ENCODE measurements around the gene DUOX2. TPM values are rescaled to one million over a fixed set of nuclear protein-coding genes. Genes with fewer than 3 reads are reported as not detected.

DUOX2 gene
- total and polyA plus RNA-seq, 2 donors (not counting 1 experiment from before 2014, with no cell fraction given), result 0.32 TPM; not detected in 1

DNA sequence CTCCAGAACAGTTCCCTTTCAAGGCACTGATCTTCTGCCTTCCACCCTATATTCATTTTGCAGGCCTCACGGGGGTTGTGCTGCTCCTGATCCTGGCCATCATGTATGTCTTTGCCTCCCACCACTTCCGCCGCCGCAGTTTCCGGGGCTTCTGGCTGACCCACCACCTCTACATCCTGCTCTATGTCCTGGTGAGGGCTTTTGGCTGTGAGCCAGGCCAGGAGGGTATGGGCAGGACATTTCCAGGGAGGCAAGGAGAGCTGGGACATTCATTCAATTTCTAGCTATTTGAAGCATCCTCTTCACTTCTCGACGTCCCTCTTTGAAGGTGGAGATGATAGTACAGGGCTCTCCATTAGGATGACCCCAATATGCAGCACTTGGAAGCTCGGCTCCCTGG is 41.8 kb upstream of the DUOX2 start:
- ATAC-seq (ENCODE audit: low read depth) (no peak), DNase-seq (no peak)
- Mint-ChIP-seq H3K27ac (no peak overlapping the region), H3K4me1 (no peaks in the 10 kb centered on the region), H3K27me3 (no peaks in the 10 kb centered on the region), H3K4me3 (no peak overlapping the region), H3K9me3 (ENCODE audit: insufficient read depth) (no peaks in the 10 kb centered on the region)
- intact Hi-C loops (cut with micrococcal nuclease), result no loop called here
- Histone ChIP-seq H3K4me1 (ENCODE audit: control insufficient read depth in 2 of 2, insufficient read depth in 2 of 2, low read length in 2 of 2) (no peaks in the 10 kb centered on the region), H3K36me3 (replicated peaks in 1 of 2; ENCODE audit: control extremely low read depth in 1 of 2, control insufficient read depth in 1 of 2, extremely low read depth in 1 of 2, insufficient read depth in 2 of 2, low read length in 1 of 2) (no peaks in the 10 kb centered on the region), H3K27me3 (replicated peaks in 1 of 4; ENCODE audit: control extremely low read depth in 1 of 4, control insufficient read depth in 3 of 4, insufficient read depth in 4 of 4, low read length in 3 of 4) (no peaks in the 10 kb centered on the region), H3K9ac (ENCODE audit: low read length) (no peak overlapping the region), H3K27ac (ENCODE audit: low read length in 2 of 2) (no peak overlapping the region), H3K4me2 (replicated peaks; ENCODE audit: low read depth, low read length, poor library complexity, severe bottlenecking) (no peak overlapping the region), H4K20me1 (ENCODE audit: control insufficient read depth, insufficient read depth, low read length, poor library complexity, severe bottlenecking) (no peaks in the 10 kb centered on the region), H3K9me3 (ENCODE audit: control extremely low read depth in 1 of 3, control insufficient read depth in 2 of 3, insufficient read depth in 1 of 3, low read length in 2 of 3) (no peaks in the 10 kb centered on the region), H3K79me2 (ENCODE audit: control insufficient read depth, insufficient read depth, low read length) (peaks cover 6% of the 10 kb centered on the region), H2AFZ (ENCODE audit: insufficient read depth, low read depth, low read length, poor library complexity, severe bottlenecking) (no peak overlapping the region), H3K4me3 (ENCODE audit: control extremely low read depth in 1 of 5, extremely low read depth in 1 of 5, insufficient read depth in 1 of 5, low read depth in 2 of 5, low read length in 4 of 5) (no peak overlapping the region)
- TF ChIP-seq, protein P1, sequence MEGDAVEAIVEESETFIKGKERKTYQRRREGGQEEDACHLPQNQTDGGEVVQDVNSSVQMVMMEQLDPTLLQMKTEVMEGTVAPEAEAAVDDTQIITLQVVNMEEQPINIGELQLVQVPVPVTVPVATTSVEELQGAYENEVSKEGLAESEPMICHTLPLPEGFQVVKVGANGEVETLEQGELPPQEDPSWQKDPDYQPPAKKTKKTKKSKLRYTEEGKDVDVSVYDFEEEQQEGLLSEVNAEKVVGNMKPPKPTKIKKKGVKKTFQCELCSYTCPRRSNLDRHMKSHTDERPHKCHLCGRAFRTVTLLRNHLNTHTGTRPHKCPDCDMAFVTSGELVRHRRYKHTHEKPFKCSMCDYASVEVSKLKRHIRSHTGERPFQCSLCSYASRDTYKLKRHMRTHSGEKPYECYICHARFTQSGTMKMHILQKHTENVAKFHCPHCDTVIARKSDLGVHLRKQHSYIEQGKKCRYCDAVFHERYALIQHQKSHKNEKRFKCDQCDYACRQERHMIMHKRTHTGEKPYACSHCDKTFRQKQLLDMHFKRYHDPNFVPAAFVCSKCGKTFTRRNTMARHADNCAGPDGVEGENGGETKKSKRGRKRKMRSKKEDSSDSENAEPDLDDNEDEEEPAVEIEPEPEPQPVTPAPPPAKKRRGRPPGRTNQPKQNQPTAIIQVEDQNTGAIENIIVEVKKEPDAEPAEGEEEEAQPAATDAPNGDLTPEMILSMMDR (IDR thresholded peaks at IDR 0.05), result no peak
- TF ChIP-seq EZH2 (IDR thresholded peaks at IDR 0.05; ENCODE audit: borderline replicate concordance, insufficient read depth, low read depth, low read length, poor library complexity, severe bottlenecking), result no peak
- WGBS (ENCODE audit: insufficient coverage), result 94% methylated on average over 2 of the region's 8 CpGs
- ChIA-PET CTCF (interaction anchor here (0.9 kb wide), 1 partner anchor 38 kb away, joined by 3 read pairs; no protein-coding TSS in a partner anchor), POLR2A (no interaction called here)

DNA sequence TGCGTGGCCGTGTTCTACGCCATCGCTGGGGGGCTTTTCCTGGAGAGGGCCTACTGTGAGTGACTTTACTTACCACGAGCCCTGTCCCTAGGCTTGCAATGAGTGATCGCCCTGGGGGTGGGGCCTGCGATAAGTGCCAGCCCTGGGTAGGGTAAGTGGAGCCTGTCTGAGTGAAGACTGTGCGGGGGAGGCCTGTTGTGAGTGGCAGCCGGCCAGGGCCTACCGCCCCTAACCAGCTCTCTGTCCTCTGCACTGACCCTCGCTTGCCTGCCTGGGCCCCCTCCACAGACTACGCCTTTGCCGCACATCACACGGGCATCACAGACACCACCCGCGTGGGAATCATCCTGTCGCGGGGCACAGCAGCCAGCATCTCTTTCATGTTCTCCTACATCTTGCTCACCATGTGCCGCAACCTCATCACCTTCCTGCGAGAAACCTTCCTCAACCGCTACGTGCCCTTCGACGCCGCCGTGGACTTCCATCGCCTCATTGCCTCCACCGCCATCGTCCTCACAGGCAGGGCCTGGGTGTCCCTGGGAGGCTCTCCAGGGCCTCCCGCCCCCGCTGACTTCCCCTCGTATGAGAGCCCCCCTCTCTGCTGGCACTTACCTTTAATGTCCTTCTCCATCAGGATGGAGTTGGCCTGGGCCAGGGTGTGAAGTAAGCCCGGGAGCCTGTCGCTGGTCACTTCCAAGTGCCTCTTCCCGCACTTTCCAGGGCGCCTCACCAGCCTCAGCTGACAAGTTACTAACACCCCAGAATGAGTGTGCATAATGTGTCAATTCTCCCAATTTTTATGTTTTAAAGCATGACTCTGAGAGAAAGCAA is 38.2 kb upstream of the DUOX2 start:
- POLR2A ChIA-PET, result interaction anchor here (0.7 kb wide), 1 partner anchor 15 kb away, joined by 11 read pairs; no protein-coding TSS in a partner anchor

More for the DNA sequence above, 38.2 kb upstream of the DUOX2 start:
- WGBS (ENCODE audit: insufficient coverage), result over 99% methylated on average over 31 of the region's 36 CpGs
- TF ChIP-seq, protein P1 (IDR thresholded peaks at IDR 0.05), result no peak
- TF ChIP-seq EZH2 (IDR thresholded peaks at IDR 0.05; ENCODE audit: borderline replicate concordance, insufficient read depth, low read depth, low read length, poor library complexity, severe bottlenecking), result no peak
- CTCF ChIA-PET, result no interaction called here
- DNase-seq (no peak), ATAC-seq (ENCODE audit: low read depth) (no peak)
- no peak overlapping the region for H3K27ac ChIP-seq (ENCODE audit: low read length in 2 of 2)
- H3K4me1 ChIP-seq (ENCODE audit: control insufficient read depth in 2 of 2, insufficient read depth in 2 of 2, low read length in 2 of 2), result no peaks in the 10 kb centered on the region
- Mint-ChIP-seq H3K9me3 (ENCODE audit: insufficient read depth) (no peaks in the 10 kb centered on the region), H3K27me3 (no peaks in the 10 kb centered on the region), H3K4me1 (no peaks in the 10 kb centered on the region), H3K27ac (no peak overlapping the region), H3K4me3 (no peak overlapping the region)
- no peak overlapping the region for H3K4me3 ChIP-seq (ENCODE audit: control extremely low read depth in 1 of 5, extremely low read depth in 1 of 5, insufficient read depth in 1 of 5, low read depth in 2 of 5, low read length in 4 of 5)
- no peak overlapping the region for H3K9ac ChIP-seq (ENCODE audit: low read length)
- H3K27me3 ChIP-seq (replicated peaks in 1 of 4; ENCODE audit: control extremely low read depth in 1 of 4, control insufficient read depth in 3 of 4, insufficient read depth in 4 of 4, low read length in 3 of 4), result no peaks in the 10 kb centered on the region
- H3K36me3 ChIP-seq (replicated peaks in 1 of 2; ENCODE audit: control extremely low read depth in 1 of 2, control insufficient read depth in 1 of 2, extremely low read depth in 1 of 2, insufficient read depth in 2 of 2, low read length in 1 of 2), result no peaks in the 10 kb centered on the region
- H3K4me2 ChIP-seq (replicated peaks; ENCODE audit: low read depth, low read length, poor library complexity, severe bottlenecking), result no peak overlapping the region
- no peaks in the 10 kb centered on the region for H3K9me3 ChIP-seq (ENCODE audit: control extremely low read depth in 1 of 3, control insufficient read depth in 2 of 3, insufficient read depth in 1 of 3, low read length in 2 of 3)
- no peaks in the 10 kb centered on the region for H3K79me2 ChIP-seq (ENCODE audit: control insufficient read depth, insufficient read depth, low read length)
- no peaks in the 10 kb centered on the region for H4K20me1 ChIP-seq (ENCODE audit: control insufficient read depth, insufficient read depth, low read length, poor library complexity, severe bottlenecking)
- intact Hi-C loops (cut with micrococcal nuclease), result no loop called here
- H2AFZ ChIP-seq (ENCODE audit: insufficient read depth, low read depth, low read length, poor library complexity, severe bottlenecking), result no peak overlapping the region

Data from B cell (primary cell).